DOHH2 (cell line): Measurements from ENCODE around the gene TRPM5.

Experiments used
- CTCF ChIP-seq: fragments of 200-600 bp; sonication (generic); IDR thresholded peaks from one replicate; pipeline ENCODE4 v1.5.1; 2014; ENCODE audit warnings: antibody characterized with exemption, mild to moderate bottlenecking, low read depth, low read length; ENCODE audit not compliant: poor library complexity, severe bottlenecking
- EZH2phosphoT487 ChIP-seq: fragments of 200-600 bp; sonication (generic); IDR thresholded peaks from 2 replicates; pipeline ENCODE4 v1.6.1; 2017; ENCODE audit warnings: borderline replicate concordance, mild to moderate bottlenecking, antibody characterized with exemption, low read length, moderate library complexity, mixed read lengths

DNA sequence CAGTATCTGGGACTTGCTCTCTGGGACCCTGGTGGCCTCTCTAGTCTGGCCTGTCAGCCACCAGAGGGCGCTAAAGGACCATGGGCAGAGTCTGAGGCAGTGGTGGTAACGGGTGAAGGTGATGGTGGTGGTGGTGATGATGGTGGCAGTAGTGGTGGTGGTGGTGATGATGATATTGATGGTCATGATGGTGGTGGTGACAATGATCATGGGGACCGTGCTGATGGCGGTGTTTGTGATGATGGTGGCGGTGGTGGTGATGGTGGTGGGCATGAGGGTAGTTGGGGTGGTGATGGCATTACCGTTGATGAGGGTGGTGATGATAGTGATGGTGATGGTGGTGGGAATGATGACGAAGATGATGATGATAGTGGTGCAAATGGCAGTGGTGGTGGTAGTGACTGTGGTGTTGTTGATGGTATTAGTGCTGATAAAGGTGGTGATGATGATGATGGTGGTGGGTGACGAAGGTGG, 16.0 kb downstream of the TRPM5 start:
- peak; percentile 95 for TF ChIP-seq CTCF
- no peak for TF ChIP-seq EZH2phosphoT487
